ENCODE data around the gene CLDN5.

DNA sequence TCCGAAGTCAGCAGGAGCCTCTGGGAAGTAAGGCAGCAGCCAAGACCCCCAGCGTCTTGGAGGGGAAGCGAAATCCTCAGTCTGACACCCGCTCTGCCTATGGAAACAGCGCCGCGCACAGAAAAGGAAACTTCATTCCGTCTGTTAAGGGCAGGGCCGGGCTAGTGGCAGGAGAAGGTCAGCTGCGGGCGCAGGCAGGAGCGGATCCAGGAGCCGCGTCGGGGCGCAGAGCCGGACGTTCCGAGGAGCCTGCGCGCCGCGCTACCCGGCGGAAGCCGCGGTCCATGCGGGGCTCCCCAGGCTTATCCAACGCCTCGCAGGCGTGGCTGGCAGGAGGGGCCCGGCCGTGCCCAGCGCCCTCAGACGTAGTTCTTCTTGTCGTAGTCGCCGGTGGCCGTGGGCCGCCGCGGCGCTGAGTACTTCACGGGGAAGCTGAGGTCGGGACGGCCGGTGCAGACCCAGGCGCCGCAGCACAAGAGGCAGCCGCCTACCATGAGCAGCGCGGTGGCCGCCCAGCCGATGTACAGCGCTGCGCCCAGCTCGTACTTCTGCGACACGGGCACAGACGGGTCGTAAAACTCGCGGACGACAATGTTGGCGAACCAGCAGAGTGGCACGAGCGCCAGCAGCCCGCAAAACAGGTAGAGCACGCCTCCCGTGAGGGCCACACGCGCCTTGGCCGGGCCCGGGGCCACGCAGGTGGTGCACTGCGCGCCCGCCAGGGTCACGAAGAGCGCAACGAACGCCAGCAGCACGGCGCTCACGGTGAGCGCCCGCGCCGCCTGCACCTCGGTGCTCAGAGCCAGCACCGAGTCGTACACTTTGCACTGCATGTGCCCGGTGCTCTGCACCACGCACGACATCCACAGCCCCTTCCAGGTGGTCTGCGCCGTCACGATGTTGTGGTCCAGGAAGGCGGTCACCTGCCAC lies 705 bp downstream of the CLDN5 start:
- no peak for TF ChIP-seq POLR2A (IDR thresholded peaks at IDR 0.05)
- TF ChIP-seq, protein P1, sequence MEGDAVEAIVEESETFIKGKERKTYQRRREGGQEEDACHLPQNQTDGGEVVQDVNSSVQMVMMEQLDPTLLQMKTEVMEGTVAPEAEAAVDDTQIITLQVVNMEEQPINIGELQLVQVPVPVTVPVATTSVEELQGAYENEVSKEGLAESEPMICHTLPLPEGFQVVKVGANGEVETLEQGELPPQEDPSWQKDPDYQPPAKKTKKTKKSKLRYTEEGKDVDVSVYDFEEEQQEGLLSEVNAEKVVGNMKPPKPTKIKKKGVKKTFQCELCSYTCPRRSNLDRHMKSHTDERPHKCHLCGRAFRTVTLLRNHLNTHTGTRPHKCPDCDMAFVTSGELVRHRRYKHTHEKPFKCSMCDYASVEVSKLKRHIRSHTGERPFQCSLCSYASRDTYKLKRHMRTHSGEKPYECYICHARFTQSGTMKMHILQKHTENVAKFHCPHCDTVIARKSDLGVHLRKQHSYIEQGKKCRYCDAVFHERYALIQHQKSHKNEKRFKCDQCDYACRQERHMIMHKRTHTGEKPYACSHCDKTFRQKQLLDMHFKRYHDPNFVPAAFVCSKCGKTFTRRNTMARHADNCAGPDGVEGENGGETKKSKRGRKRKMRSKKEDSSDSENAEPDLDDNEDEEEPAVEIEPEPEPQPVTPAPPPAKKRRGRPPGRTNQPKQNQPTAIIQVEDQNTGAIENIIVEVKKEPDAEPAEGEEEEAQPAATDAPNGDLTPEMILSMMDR (IDR thresholded peaks at IDR 0.05): no peak

Data from sigmoid colon (tissue), 3 donors.